H1 (cell line): ENCODE results near the gene PLEKHA5. TPM values are rescaled to one million over a fixed set of nuclear protein-coding genes. Genes with fewer than 3 reads are reported as not detected.

Experiments used
- CTCF ChIA-PET: fragments of 300-600 bp; sonication (Branson Sonifier 250); formaldehyde crosslinking; loops from one replicate; lab custom pipeline; 2021; ENCODE audit not compliant: partially characterized antibody; lab: Charles Lee
- POLR2A ChIA-PET: fragments of 300-600 bp; sonication (Branson Sonifier 250); formaldehyde crosslinking; loops from one replicate; lab custom pipeline; 2021; ENCODE audit warnings: inconsistent platforms; ENCODE audit not compliant: partially characterized antibody; lab: Charles Lee
- DNase-seq, 2 experiments: peaks; one replicate each; pipeline versions ENCODE4 v3.0.0 to v3.0.0-alpha.2; 2010 to 2022; ENCODE audit warnings: low spot score in 2 of 2, low read depth in 1 of 2, mixed read lengths in 1 of 2
- FAIRE-seq: peaks from 2 replicates; lab custom pipeline; 2011; peaks lifted over from hg19 to GRCh38; lab: Jason Lieb, UNC
- H2AFZ ChIP-seq: 2 replicates; pipeline ENCODE4 v1.8.1; 2012; ENCODE audit warnings: low read length, inconsistent platforms
- H2AK5ac ChIP-seq: 2 replicates; pipeline ENCODE4 v1.6.1; 2013; ENCODE audit warnings: low read depth, low read length
- H2BK120ac ChIP-seq: replicated peaks from 2 replicates; pipeline ENCODE3; 2013; ENCODE audit warnings: low read depth, low read length, inconsistent platforms
- H2BK12ac ChIP-seq: 2 replicates; pipeline ENCODE4 v1.6.1; 2013; ENCODE audit warnings: low read depth, low read length
- H2BK15ac ChIP-seq: 2 replicates; pipeline ENCODE4 v1.6.1; 2013; ENCODE audit warnings: low read length
- H2BK20ac ChIP-seq: 2 replicates; pipeline ENCODE4 v1.6.1; 2013; ENCODE audit warnings: low read length
- H2BK5ac ChIP-seq: 2 replicates; pipeline ENCODE4 v1.6.1; 2013; ENCODE audit warnings: low read depth, low read length
- H3K14ac ChIP-seq: 2 replicates; pipeline ENCODE4 v1.6.1; 2013; ENCODE audit warnings: inconsistent platforms; ENCODE audit not compliant: insufficient read length
- H3K18ac ChIP-seq: 2 replicates; pipeline ENCODE4 v1.6.1; 2013; ENCODE audit warnings: low read length; ENCODE audit errors: extremely low read depth
- H3K23ac ChIP-seq: 2 replicates; pipeline ENCODE4 v1.6.1; 2013; ENCODE audit warnings: inconsistent platforms; ENCODE audit not compliant: insufficient read length
- H3K23me2 ChIP-seq: 2 replicates; pipeline ENCODE4 v1.6.1; 2013; ENCODE audit warnings: low read depth, low read length
- H3K27ac ChIP-seq: 2 replicates; pipeline ENCODE4 v1.6.1; 2011; ENCODE audit warnings: low read depth, low read length, inconsistent platforms
- H3K27me3 ChIP-seq, 4 experiments: replicated peaks in 1 of 4; 1 replicate in 1 of 4; 2 replicates in 3 of 4; pipeline versions ENCODE4 v1.6.1 to v1.8.1; 2011 to 2013; ENCODE audit warnings: low read length in 3 of 4, mild to moderate bottlenecking in 3 of 4, inconsistent platforms in 2 of 4, mixed read lengths in 2 of 4, moderate library complexity in 1 of 4; ENCODE audit not compliant: control insufficient read depth in 3 of 4, insufficient read depth in 3 of 4; ENCODE audit errors: extremely low read depth in 1 of 4
- H3K36me3 ChIP-seq, 4 experiments: 2 replicates each; pipeline versions ENCODE4 v1.6.1 to v1.8.1; 2011 to 2013; ENCODE audit warnings: mild to moderate bottlenecking in 4 of 4, low read length in 3 of 4, moderate library complexity in 2 of 4, control low read depth in 1 of 4, inconsistent platforms in 1 of 4; ENCODE audit not compliant: insufficient read depth in 4 of 4, control insufficient read depth in 2 of 4
- H3K4ac ChIP-seq: replicated peaks from 2 replicates; pipeline ENCODE3; 2013; ENCODE audit warnings: low read length, low read depth, mixed read lengths, inconsistent platforms; ENCODE audit not compliant: insufficient read length
- H3K4me1 ChIP-seq, 4 experiments: replicated peaks in 1 of 4; 1 replicate in 1 of 4; 2 replicates in 3 of 4; pipeline versions ENCODE4 v1.6.1 to v1.8.1; 2011 to 2013; ENCODE audit warnings: low read length in 3 of 4, inconsistent platforms in 2 of 4, mixed read lengths in 1 of 4; ENCODE audit not compliant: insufficient read depth in 4 of 4, control insufficient read depth in 3 of 4
- H3K4me2 ChIP-seq, 2 experiments: 2 replicates each; pipeline versions ENCODE4 v1.6.1 to v1.8.1; 2011 to 2013; ENCODE audit warnings: low read depth in 2 of 2, low read length in 2 of 2, control low read depth in 1 of 2, inconsistent platforms in 1 of 2, mild to moderate bottlenecking in 1 of 2; ENCODE audit not compliant: insufficient read depth in 1 of 2
- H3K4me3 ChIP-seq, 4 experiments: fragments of 200-600, 300-600 bp in 1 of 4; sonication (generic), shearing (Covaris generic), sonication (Bioruptor Twin) in 1 of 4; 2 replicates each; pipeline versions ENCODE4 v1.5.1 to v1.8.1; 2011 to 2016; ENCODE audit warnings: low read length in 4 of 4, low read depth in 3 of 4, control low read depth in 2 of 4, inconsistent platforms in 2 of 4, mild to moderate bottlenecking in 2 of 4, mixed read lengths in 1 of 4, moderate library complexity in 1 of 4; ENCODE audit not compliant: insufficient read depth in 2 of 4; ENCODE audit errors: extremely low read depth in 1 of 4
- H3K56ac ChIP-seq: replicated peaks from 2 replicates; pipeline ENCODE3; 2013; ENCODE audit warnings: low read depth, mild to moderate bottlenecking, mixed read lengths, low read length, inconsistent platforms; ENCODE audit not compliant: insufficient read length
- H3K79me1 ChIP-seq: 2 replicates; pipeline ENCODE4 v1.6.1; 2013; ENCODE audit warnings: low read depth, low read length, control low read depth
- H3K79me2 ChIP-seq, 2 experiments: 2 replicates each; pipeline versions ENCODE4 v1.6.1 to v1.8.1; 2012 to 2013; ENCODE audit warnings: low read length in 2 of 2, mild to moderate bottlenecking in 2 of 2, inconsistent platforms in 1 of 2; ENCODE audit not compliant: insufficient read depth in 2 of 2, control insufficient read depth in 1 of 2
- H3K9ac ChIP-seq, 4 experiments: replicated peaks in 1 of 4; 1 replicate in 1 of 4; 2 replicates in 3 of 4; pipeline versions ENCODE4 v1.6.1 to v1.8.1; 2011 to 2013; ENCODE audit warnings: low read depth in 3 of 4, low read length in 3 of 4, control low read depth in 2 of 4, mild to moderate bottlenecking in 2 of 4, moderate library complexity in 2 of 4, inconsistent platforms in 1 of 4; ENCODE audit errors: extremely low read depth in 1 of 4
- H3K9me3 ChIP-seq, 2 experiments: 2 replicates each; pipeline versions ENCODE4 v1.6.1 to v1.8.1; 2012 to 2013; ENCODE audit warnings: mild to moderate bottlenecking in 2 of 2, moderate library complexity in 2 of 2, control low read depth in 1 of 2, inconsistent platforms in 1 of 2, low read depth in 1 of 2, low read length in 1 of 2, mixed read lengths in 1 of 2; ENCODE audit not compliant: insufficient read depth in 2 of 2
- H4K20me1 ChIP-seq, 2 experiments: replicated peaks in 1 of 2; 2 replicates each; pipeline versions ENCODE3 to v1.8.1; 2011 to 2013; ENCODE audit warnings: inconsistent platforms in 2 of 2, low read length in 2 of 2, mild to moderate bottlenecking in 1 of 2; ENCODE audit not compliant: insufficient read depth in 2 of 2, control insufficient read depth in 1 of 2
- H4K5ac ChIP-seq: 2 replicates; pipeline ENCODE4 v1.6.1; 2013; ENCODE audit warnings: low read length, low read depth, mixed read lengths, inconsistent platforms; ENCODE audit not compliant: insufficient read length
- H4K8ac ChIP-seq: 2 replicates; pipeline ENCODE4 v1.8.0; 2013; ENCODE audit warnings: mild to moderate bottlenecking, moderate library complexity, low read length, inconsistent platforms; ENCODE audit not compliant: insufficient read depth; ENCODE audit errors: extremely low read depth
- H4K91ac ChIP-seq: replicated peaks from 2 replicates; pipeline ENCODE3; 2013; ENCODE audit warnings: low read length, mixed read lengths, inconsistent platforms; ENCODE audit not compliant: insufficient read length
- BRCA1 ChIP-seq: IDR thresholded peaks from 2 replicates; pipeline ENCODE4 v1.6.1; 2012; ENCODE audit warnings: low read depth, low read length, improper control_type of control experiment
- CEBPB ChIP-seq: IDR thresholded peaks from 2 replicates; pipeline ENCODE4 v1.6.1; 2012; ENCODE audit warnings: low read depth, low read length
- EGR1 ChIP-seq: IDR thresholded peaks from 2 replicates; pipeline ENCODE4 v1.6.1; 2011; ENCODE audit warnings: low read depth, low read length, borderline replicate concordance
- FOSL1 ChIP-seq: IDR thresholded peaks from 2 replicates; pipeline ENCODE4 v1.6.1; 2011; ENCODE audit warnings: mild to moderate bottlenecking, low read depth, low read length, moderate library complexity; ENCODE audit not compliant: insufficient read depth
- GABPA ChIP-seq: IDR thresholded peaks from 2 replicates; pipeline ENCODE4 v1.6.1; 2011; ENCODE audit warnings: mild to moderate bottlenecking, low read length, moderate library complexity, borderline replicate concordance; ENCODE audit not compliant: insufficient read depth
- JUND ChIP-seq: IDR thresholded peaks from 2 replicates; pipeline ENCODE4 v1.6.1; 2011; ENCODE audit warnings: mild to moderate bottlenecking, improper control_type of control experiment, low read length
- MAFK ChIP-seq: IDR thresholded peaks from 2 replicates; pipeline ENCODE4 v1.6.1; 2012; ENCODE audit warnings: low read depth, mild to moderate bottlenecking, improper control_type of control experiment, low read length
- MAX ChIP-seq: IDR thresholded peaks from 2 replicates; pipeline ENCODE4 v1.6.1; 2012; ENCODE audit warnings: inconsistent platforms
- RNF2 ChIP-seq: fragments of 200-900, 300-1000 bp; sonication (generic); IDR thresholded peaks from 2 replicates; pipeline ENCODE4 v1.7.1; 2016; ENCODE audit warnings: borderline replicate concordance, low read depth, mild to moderate bottlenecking, antibody characterized with exemption, low read length; ENCODE audit not compliant: poor library complexity, severe bottlenecking; ENCODE audit errors: missing control alignments
- SIN3A ChIP-seq, 2 experiments: IDR thresholded peaks in 1 of 2; conservative IDR thresholded peaks in 1 of 2; 2 replicates each; pipeline ENCODE4 v1.6.1; 2011 to 2012; ENCODE audit warnings: low read length in 2 of 2, improper control_type of control experiment in 1 of 2, low read depth in 1 of 2, mild to moderate bottlenecking in 1 of 2
- ZNF274 ChIP-seq: IDR thresholded peaks from 2 replicates; pipeline ENCODE4 v1.7.0; 2012; ENCODE audit warnings: low read length, borderline replicate concordance; ENCODE audit errors: extremely low read depth
- WGBS, 2 experiments: shearing (Covaris generic) in 1 of 2; methylation state at CpG; one replicate each; pipeline versions ENCODE4 v1.1.6 to v1.1.7; 2013 to 2015; ENCODE audit warnings: low lambda C conversion rate in 2 of 2, mixed read lengths in 2 of 2, inconsistent platforms in 1 of 2, low coverage in 1 of 2, missing lambda C conversion rate in 1 of 2; ENCODE audit not compliant: insufficient replicate concordance in 2 of 2, insufficient coverage in 1 of 2, insufficient read length in 1 of 2; ENCODE audit errors: extremely low coverage in 1 of 2, missing lambda C conversion rate in 1 of 2; 5-methylcytosine and 5-hydroxymethylcytosine counted together
- polyA plus RNA-seq, 7 experiments: library from polyadenylated mRNA; depleted of rRNA in 3 of 7; stranded (reverse) in 5 of 7; unstranded in 2 of 7; fragments of >200 nt in 5 of 7; fragments of 200-250 nt in 2 of 7; gene quantifications; 1 replicate in 5 of 7; 2 replicates in 1 of 7; 4 replicates in 1 of 7; pipeline versions ENCODE4 v1.2.1 to v1.2.3, GENCODE V29; 2011 to 2013; ENCODE audit warnings: missing spikeins in 2 of 7, mixed read lengths in 2 of 7
- total RNA-seq: library from RNA; stranded (reverse); fragmentation: NEBNext Ultra II Directional; extraction: Animal tissue kit (Norgen Biotek cat#: 25700); gene quantifications from 2 replicates; pipeline ENCODE4 v1.2.1, GENCODE V29; 2021

The PLEKHA5 gene
- total and polyA plus RNA-seq, 2 of the 8 experiments (the other 6 are each of a cell fraction or from before 2014, with no cell fraction given): 17.2 to 66.1 TPM

- no peaks in the 10 kb centered on the region for H3K23me2 ChIP-seq
- no peak overlapping the region for H2BK120ac ChIP-seq
- DNase-seq (no peak), FAIRE-seq (no peak)
- H3K9ac ChIP-seq: no peak overlapping the region
- H2BK12ac ChIP-seq: no peak overlapping the region
- H2BK5ac ChIP-seq: no peak overlapping the region
- H4K5ac ChIP-seq: no peak overlapping the region
- H2AFZ ChIP-seq: no peak overlapping the region
- ChIA-PET POLR2A (no interaction called here), CTCF (interaction anchor here (0.5 to 0.6 kb wide), 2 partner anchors 25 to 128 kb away, joined by 3 to 6 read pairs; no protein-coding TSS in a partner anchor)
- H2BK20ac ChIP-seq: no peak overlapping the region
- H3K79me1 ChIP-seq: no peaks in the 10 kb centered on the region
- no peaks in the 10 kb centered on the region for H3K4me1 ChIP-seq
- H3K23ac ChIP-seq: no peak overlapping the region
- H3K4me2 ChIP-seq: no peak overlapping the region
- no peak overlapping the region for H3K56ac ChIP-seq
- H3K4me3 ChIP-seq: no peak overlapping the region
- H3K14ac ChIP-seq: no peak overlapping the region
- H4K91ac ChIP-seq: no peak overlapping the region
- 93% methylated on average over 7 of the region's 7 CpGs; no CpG with 5 or more reads in 1 of the 2 experiments for WGBS, 2 experiments
- H3K79me2 ChIP-seq: no peaks in the 10 kb centered on the region
- H2BK15ac ChIP-seq: no peak overlapping the region
- peaks cover 0 to 16% (median 6%) of the 10 kb centered on the region in 4 experiments; a peak in 6 of 8 replicates for H3K36me3 ChIP-seq
- H4K20me1 ChIP-seq: peaks cover 1% of the 10 kb centered on the region in 2 experiments
- no peak for TF ChIP-seq MAX
- TF ChIP-seq EGR1: no peak
- no peak for TF ChIP-seq JUND
- TF ChIP-seq SIN3A (conservative IDR thresholded peaks at IDR 0.05 in 1 of 2, IDR thresholded peaks at IDR 0.05 in 1 of 2; ENCODE audit: low read depth in 1 of 2, low read length in 2 of 2): no peak
- no peak for TF ChIP-seq CEBPB
- TF ChIP-seq GABPA: no peak
- no peak for TF ChIP-seq RNF2
- TF ChIP-seq ZNF274: no peak
- no peak for TF ChIP-seq FOSL1
- no peak for TF ChIP-seq MAFK
- no peak for TF ChIP-seq BRCA1
- H3K27ac ChIP-seq: no peak overlapping the region
- H3K27me3 ChIP-seq: no peaks in the 10 kb centered on the region
- no peak overlapping the region for H2AK5ac ChIP-seq
- no peak overlapping the region for H3K4ac ChIP-seq
- H4K8ac ChIP-seq: no peak overlapping the region
- H3K18ac ChIP-seq: no peak overlapping the region
- no peaks in the 10 kb centered on the region for H3K9me3 ChIP-seq
Observed at GRCh38 chr12:19298836-19299605, 169.5 kb downstream of the PLEKHA5 start.
